NCI-H1436 treated with DMSO at 0.1 percent for 48 hours (cell line): ENCODE data around the gene MAST4.

Experiments used
- DNase-seq: peaks from one replicate; lab custom pipeline; 2025; lab: John Stamatoyannopoulos, UW

Gene MAST4

DNA sequence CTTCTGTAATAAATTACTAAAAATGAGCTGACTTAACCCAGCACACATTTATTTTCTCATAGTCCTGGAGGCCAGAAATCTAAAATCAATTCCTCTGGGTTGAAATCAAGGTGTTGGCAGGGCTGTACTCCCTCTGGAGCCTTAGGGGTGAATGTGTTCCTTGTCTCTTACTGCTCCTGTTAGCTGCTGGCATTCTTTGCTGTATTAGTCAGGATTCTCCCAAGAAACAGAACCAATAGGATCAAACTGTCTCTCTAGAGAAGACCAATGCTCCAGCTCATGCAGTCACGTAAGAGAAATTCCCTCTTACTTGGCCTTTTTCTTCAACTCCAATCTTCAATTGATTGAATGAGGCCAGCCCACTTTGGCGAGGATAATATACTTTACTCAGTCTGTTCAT, 615.7 kb downstream of the MAST4 start:
- no peak for DNase-seq

DNA sequence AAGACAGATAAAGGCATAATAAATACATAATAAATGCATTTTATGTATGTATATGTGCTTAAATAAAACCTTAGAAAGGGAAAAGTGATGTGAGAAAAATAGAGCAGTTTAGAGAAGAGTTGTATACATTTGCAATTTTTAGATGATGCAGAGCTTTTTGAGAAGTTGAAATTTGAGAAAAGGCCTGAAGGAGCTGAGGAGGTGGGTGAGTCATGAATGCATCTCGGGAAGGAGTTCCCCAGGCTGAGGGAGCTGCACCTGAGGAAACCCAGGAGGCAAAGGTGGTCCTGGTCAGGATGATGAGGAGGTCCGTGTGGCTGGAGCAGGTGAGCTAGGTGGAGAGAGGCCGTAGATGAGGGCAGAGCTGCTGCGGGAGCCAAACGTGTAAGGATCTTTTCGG, 617.8 kb downstream of the MAST4 start:
- DNase-seq, result no peak

DNA sequence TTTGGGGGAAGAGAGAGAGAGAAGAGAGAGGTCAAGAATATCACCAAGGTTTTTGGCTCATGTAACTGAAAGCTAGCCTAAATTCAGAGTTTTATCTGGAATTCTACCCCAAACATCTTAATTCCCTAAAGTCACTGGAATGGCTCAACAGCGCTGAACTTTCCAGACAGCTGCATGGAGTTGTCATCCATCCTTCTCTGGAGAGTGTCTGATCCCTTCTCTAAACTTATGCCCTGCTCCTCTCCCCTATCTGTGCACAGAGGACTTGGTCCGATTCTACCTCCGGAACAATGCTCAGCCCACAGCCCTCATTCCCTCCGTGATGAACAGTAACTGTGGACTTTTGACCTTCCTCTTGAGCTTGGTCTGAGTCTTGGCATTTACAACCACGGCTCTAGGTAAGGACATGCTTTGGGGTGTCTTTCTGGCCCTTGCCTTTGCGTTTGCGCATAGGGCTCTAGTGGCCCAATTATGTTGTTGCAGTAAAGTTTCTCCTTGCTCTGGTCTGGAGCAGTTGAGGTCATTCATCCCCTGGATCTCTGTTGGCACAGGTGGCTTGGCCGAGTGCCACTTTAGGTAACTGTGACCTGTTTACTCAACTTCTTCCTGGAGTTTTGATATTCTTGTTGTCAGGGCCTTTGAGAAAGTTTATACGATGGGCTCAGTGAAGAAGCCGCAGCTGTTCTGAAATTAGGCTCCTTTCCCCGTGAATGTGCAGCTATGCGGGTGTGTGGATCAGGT, 618.7 kb downstream of the MAST4 start:
- DNase-seq, result no peak

DNA sequence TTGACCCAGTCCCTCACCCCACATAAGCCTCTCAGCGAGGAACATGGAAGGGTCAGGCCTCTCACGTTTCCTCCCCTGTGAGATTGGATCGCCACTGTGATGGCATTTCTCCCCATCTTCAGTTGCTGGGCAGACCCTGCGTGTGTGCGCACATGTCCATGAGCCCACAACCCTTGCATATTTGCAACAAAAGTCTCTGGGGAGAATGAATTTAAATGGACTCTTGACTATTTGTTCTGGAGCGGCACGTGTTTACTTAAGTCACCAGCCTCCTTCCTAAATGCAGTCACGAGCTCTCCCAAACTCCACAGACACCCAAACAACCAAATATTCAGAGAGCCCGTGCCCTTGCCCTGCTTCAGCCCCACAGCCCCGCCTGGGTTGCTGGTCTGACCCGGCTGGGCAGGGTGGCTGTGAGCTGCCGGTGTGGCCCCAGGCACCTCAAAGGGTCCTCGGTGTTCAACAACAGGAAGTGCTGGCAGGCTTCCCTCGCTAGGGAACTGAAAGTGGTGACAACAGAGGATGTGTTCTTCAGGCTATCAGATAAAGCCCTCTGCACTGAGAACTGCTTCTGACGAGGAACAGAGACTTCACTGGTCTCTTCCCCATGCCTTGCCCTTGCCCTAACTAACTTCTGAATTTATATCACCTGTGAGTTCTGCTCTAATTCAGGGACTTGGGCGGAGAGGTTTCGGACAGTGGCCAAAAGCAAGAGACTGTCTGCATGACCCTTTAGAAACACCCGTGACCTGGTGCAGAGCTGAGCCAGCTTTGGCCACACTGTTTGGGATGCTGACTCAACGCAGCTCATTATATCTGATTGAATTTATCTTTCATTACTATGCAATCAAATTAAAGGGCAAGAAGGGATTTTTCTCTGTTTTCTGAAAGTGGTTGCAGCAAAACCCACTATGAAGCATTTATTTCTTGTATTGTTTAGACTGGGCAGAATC, 619.6 kb downstream of the MAST4 start:
- DNase-seq, result no peak

DNA sequence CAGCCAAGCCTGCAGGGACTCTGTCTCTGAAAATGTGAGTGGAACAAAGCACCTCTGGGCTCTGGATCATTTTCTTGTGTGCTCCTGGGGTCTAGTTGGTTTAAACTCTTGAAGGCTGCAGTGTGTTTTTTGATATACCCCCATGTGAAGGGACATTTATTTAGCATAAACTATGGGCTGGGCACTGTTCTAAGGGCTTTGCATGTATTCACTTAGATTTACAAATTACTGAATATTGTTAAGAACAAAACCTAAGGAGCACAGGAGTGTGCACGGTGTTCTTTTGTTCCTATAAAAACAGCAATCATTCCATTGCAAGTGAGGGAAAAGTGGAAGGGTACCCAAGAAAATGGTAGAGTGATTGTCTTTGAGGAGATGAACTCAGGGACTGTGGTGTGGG, 620.4 kb downstream of the MAST4 start:
- no peak for DNase-seq
